Endothelial cell (in vitro differentiated cells): ENCODE results near the gene ZBTB43. TPM values are rescaled to one million over a fixed set of nuclear protein-coding genes. Genes with fewer than 3 reads are reported as not detected.

Experiments used
- DNase-seq: peaks from one replicate; pipeline ENCODE4 v3.0.0; 2021; ENCODE audit warnings: low spot score
- H3K27ac Mint-ChIP-seq: one replicate; pipeline ENCODE4 v1.8.0; 2021; ENCODE audit warnings: mixed read lengths, inconsistent platforms; ENCODE audit not compliant: unreplicated experiment
- H3K27me3 Mint-ChIP-seq: one replicate; pipeline ENCODE4 v1.8.0; 2021; ENCODE audit warnings: mild to moderate bottlenecking, moderate library complexity, mixed read lengths, inconsistent platforms; ENCODE audit not compliant: unreplicated experiment
- H3K36me3 Mint-ChIP-seq: one replicate; pipeline ENCODE4 v1.8.0; 2021; ENCODE audit warnings: mild to moderate bottlenecking, low read depth, mixed read lengths, inconsistent platforms; ENCODE audit not compliant: unreplicated experiment
- H3K4me1 Mint-ChIP-seq: one replicate; pipeline ENCODE4 v1.8.0; 2021; ENCODE audit warnings: mild to moderate bottlenecking, mixed read lengths, inconsistent platforms; ENCODE audit not compliant: unreplicated experiment
- H3K4me3 Mint-ChIP-seq: one replicate; pipeline ENCODE4 v1.8.0; 2021; ENCODE audit warnings: mild to moderate bottlenecking, mixed read lengths, inconsistent platforms; ENCODE audit not compliant: unreplicated experiment
- H3K9me3 Mint-ChIP-seq: one replicate; pipeline ENCODE4 v1.8.0; 2021; ENCODE audit warnings: mixed read lengths, inconsistent platforms; ENCODE audit not compliant: unreplicated experiment
- CTCF ChIP-seq: fragments of 200-600 bp; sonication (generic); IDR thresholded peaks from one replicate; pipeline ENCODE4 v1.5.0; 2021; ENCODE audit warnings: antibody characterized with exemption; ENCODE audit not compliant: unreplicated experiment
- total RNA-seq: library from RNA; stranded (reverse); fragmentation: NEBNext Ultra II Directional; extraction: Animal tissue kit (Norgen Biotek cat#: 25700); gene quantifications from one replicate; pipeline ENCODE4 v1.2.1, GENCODE V29; 2021; ENCODE audit not compliant: unreplicated experiment

ZBTB43 gene
- total RNA-seq, 1 donor from 2014 or later, result 16.7 TPM

GRCh38 chr9:126829035-126829434, 24.2 kb downstream of the ZBTB43 start:
- H3K27me3 Mint-ChIP-seq, result no peaks in the 10 kb centered on the region
- DNase-seq, result no peak
- peaks cover 24% of the 10 kb centered on the region for H3K36me3 Mint-ChIP-seq
- TF ChIP-seq CTCF, result no peak
- no peaks in the 10 kb centered on the region for H3K9me3 Mint-ChIP-seq
- H3K4me1 Mint-ChIP-seq, result no peaks in the 10 kb centered on the region
- H3K4me3 Mint-ChIP-seq, result no peak overlapping the region
- no peak overlapping the region for H3K27ac Mint-ChIP-seq

DNA sequence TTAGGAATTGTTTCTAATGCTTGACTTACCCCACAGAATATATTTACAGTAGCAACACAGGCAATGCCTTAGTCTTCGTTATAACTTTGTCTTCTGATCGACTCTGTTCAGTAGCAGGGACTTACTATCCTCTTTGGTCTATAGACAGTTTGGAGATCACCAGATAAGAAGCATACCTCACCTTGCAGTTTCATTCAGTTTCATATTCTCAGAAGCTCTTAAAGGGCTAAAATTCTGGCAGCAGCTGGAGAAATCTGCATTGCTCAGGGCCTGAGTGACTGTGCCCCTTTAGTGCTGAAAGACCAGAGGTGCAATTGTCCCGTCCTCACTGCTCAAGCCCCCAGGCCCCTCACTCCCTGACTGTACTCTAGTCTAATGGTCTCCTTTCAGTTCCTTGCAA, 26.0 kb downstream of the ZBTB43 start:
- peaks cover 24% of the 10 kb centered on the region for H3K36me3 Mint-ChIP-seq
- TF ChIP-seq CTCF, result no peak
- no peaks in the 10 kb centered on the region for H3K9me3 Mint-ChIP-seq
- DNase-seq, result no peak
- H3K4me3 Mint-ChIP-seq, result no peak overlapping the region
- no peaks in the 10 kb centered on the region for H3K27me3 Mint-ChIP-seq
- no peaks in the 10 kb centered on the region for H3K4me1 Mint-ChIP-seq
- H3K27ac Mint-ChIP-seq, result no peak overlapping the region

- H3K9me3 Mint-ChIP-seq, result no peaks in the 10 kb centered on the region
- no peak for DNase-seq
- H3K27me3 Mint-ChIP-seq, result no peaks in the 10 kb centered on the region
- no peak overlapping the region for H3K4me3 Mint-ChIP-seq
- H3K27ac Mint-ChIP-seq, result no peak overlapping the region
- peaks cover 18% of the 10 kb centered on the region for H3K36me3 Mint-ChIP-seq
- no peaks in the 10 kb centered on the region for H3K4me1 Mint-ChIP-seq
- no peak for TF ChIP-seq CTCF
Measured at GRCh38 chr9:126832440-126832839, 27.6 kb downstream of the ZBTB43 start.

- TF ChIP-seq CTCF, result no peak
- no peak for DNase-seq
- H3K36me3 Mint-ChIP-seq, result peaks cover 18% of the 10 kb centered on the region
- peaks cover 4% of the 10 kb centered on the region for H3K4me1 Mint-ChIP-seq
- H3K4me3 Mint-ChIP-seq, result no peak overlapping the region
- no peaks in the 10 kb centered on the region for H3K9me3 Mint-ChIP-seq
- H3K27ac Mint-ChIP-seq, result no peak overlapping the region
- H3K27me3 Mint-ChIP-seq, result no peaks in the 10 kb centered on the region
Measured at GRCh38 chr9:126833020-126833419, 28.2 kb downstream of the ZBTB43 start.

GRCh38 chr9:126833710-126834345, 29.0 kb downstream of the ZBTB43 start:
- no peak for TF ChIP-seq CTCF
- no peak for DNase-seq
- peaks cover 18% of the 10 kb centered on the region for H3K36me3 Mint-ChIP-seq
- H3K9me3 Mint-ChIP-seq, result no peaks in the 10 kb centered on the region
- H3K27ac Mint-ChIP-seq, result no peak overlapping the region
- no peak overlapping the region for H3K4me3 Mint-ChIP-seq
- peaks cover 10% of the 10 kb centered on the region for H3K4me1 Mint-ChIP-seq
- no peaks in the 10 kb centered on the region for H3K27me3 Mint-ChIP-seq
